ENCODE data around the gene RBBP9. TPM values are rescaled to one million over a fixed set of nuclear protein-coding genes. Genes with fewer than 3 reads are reported as not detected.

Gene RBBP9
- total and polyA plus RNA-seq, 2 experiments from 2014 or later = 11.3 to 29.9 TPM

DNA sequence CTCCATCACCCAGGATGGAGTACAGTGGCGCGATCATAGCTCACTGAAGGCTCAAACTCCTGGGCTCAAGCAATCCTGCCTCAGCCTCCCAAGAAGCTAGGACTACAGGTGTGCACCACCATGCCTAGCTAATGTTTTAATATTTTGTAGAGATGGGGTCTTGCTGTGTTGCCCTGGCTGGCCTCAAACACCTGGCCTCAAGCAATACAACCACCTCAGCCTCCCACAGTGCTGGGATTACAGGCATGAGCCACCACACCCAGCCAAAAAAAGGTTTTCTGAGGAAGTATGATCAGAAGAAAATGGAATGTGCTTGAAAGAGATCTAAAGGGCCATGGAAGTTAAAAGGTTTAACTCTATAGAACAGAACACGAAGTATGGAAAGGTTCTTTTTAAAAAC, 8.7 kb downstream of the RBBP9 start:
- H3K4me2 ChIP-seq (ENCODE audit: unreplicated experiment) = no peak overlapping the region
- no peaks in the 10 kb centered on the region for H3K9me3 ChIP-seq (ENCODE audit: low read depth)
- no peaks in the 10 kb centered on the region for H3K9me2 ChIP-seq (ENCODE audit: insufficient read depth)
- 97 to 100% methylated on average over 3 of the region's 3 CpGs for WGBS, 2 experiments (ENCODE audit: low coverage in 1 of 2, low lambda C conversion rate in 2 of 2, missing lambda C conversion rate in 2 of 2)
- no peak overlapping the region for H3K4me3 ChIP-seq
- no peak overlapping the region for H3K27ac ChIP-seq
- no peak for TF ChIP-seq EZH2 (IDR thresholded peaks at IDR 0.05; ENCODE audit: insufficient read depth, poor library complexity, severe bottlenecking)
- TF ChIP-seq EZH2phosphoT487 (IDR thresholded peaks at IDR 0.05; ENCODE audit: insufficient read depth, low read depth) = no peak
- H3K36me3 ChIP-seq (ENCODE audit: low read depth) = peaks cover 13% of the 10 kb centered on the region
- no peaks in the 10 kb centered on the region for H3F3A ChIP-seq (ENCODE audit: insufficient read depth)
- H3K79me2 ChIP-seq (ENCODE audit: insufficient read depth) = no peaks in the 10 kb centered on the region
- DNase-seq = no peak
- H4K20me1 ChIP-seq (ENCODE audit: insufficient read depth) = no peaks in the 10 kb centered on the region
- H2AFZ ChIP-seq = no peak overlapping the region
- H3K4me1 ChIP-seq (ENCODE audit: insufficient read depth) = no peaks in the 10 kb centered on the region
- in situ Hi-C loops (cut with MboI) = no loop called here
- H3K27me3 ChIP-seq (replicated peaks; ENCODE audit: insufficient read depth) = no peaks in the 10 kb centered on the region
- H3K9ac ChIP-seq = no peak overlapping the region

DNA sequence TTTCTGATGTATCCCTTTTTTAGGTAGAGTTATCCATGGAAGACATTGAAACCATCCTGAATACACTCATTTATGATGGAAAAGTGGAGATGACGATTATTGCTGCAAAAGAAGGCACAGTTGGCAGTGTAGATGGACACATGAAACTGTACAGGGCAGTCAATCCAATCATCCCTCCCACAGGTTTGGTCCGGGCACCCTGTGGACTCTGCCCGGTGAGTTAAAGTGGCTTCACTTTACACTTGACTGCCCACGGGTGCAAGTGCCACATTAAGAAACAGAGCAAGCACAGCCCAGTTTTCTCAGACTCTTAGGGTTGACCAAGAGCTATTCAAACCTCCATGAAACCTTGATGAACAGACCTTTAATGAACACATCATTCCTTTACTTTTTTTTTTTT, 15.4 kb downstream of the RBBP9 start:
- Histone ChIP-seq H3F3A (ENCODE audit: insufficient read depth) (no peaks in the 10 kb centered on the region), H3K9me2 (ENCODE audit: insufficient read depth) (no peaks in the 10 kb centered on the region), H3K27me3 (replicated peaks; ENCODE audit: insufficient read depth) (no peaks in the 10 kb centered on the region), H3K4me3 (no peak overlapping the region), H3K4me2 (ENCODE audit: unreplicated experiment) (no peak overlapping the region), H2AFZ (no peak overlapping the region), H3K27ac (no peak overlapping the region), H4K20me1 (ENCODE audit: insufficient read depth) (no peaks in the 10 kb centered on the region), H3K36me3 (ENCODE audit: low read depth) (peaks cover 32% of the 10 kb centered on the region), H3K9me3 (ENCODE audit: low read depth) (no peaks in the 10 kb centered on the region), H3K4me1 (ENCODE audit: insufficient read depth) (no peaks in the 10 kb centered on the region), H3K9ac (no peak overlapping the region), H3K79me2 (ENCODE audit: insufficient read depth) (no peaks in the 10 kb centered on the region)
- DNase-seq = no peak
- WGBS, 2 experiments (ENCODE audit: low coverage in 1 of 2, low lambda C conversion rate in 2 of 2, missing lambda C conversion rate in 2 of 2) = 99 to 100% methylated on average over 4 of the region's 4 CpGs
- TF ChIP-seq EZH2 (IDR thresholded peaks at IDR 0.05; ENCODE audit: insufficient read depth, poor library complexity, severe bottlenecking) (no peak), EZH2phosphoT487 (IDR thresholded peaks at IDR 0.05; ENCODE audit: insufficient read depth, low read depth) (no peak)
- in situ Hi-C loops (cut with MboI) = no loop called here

DNA sequence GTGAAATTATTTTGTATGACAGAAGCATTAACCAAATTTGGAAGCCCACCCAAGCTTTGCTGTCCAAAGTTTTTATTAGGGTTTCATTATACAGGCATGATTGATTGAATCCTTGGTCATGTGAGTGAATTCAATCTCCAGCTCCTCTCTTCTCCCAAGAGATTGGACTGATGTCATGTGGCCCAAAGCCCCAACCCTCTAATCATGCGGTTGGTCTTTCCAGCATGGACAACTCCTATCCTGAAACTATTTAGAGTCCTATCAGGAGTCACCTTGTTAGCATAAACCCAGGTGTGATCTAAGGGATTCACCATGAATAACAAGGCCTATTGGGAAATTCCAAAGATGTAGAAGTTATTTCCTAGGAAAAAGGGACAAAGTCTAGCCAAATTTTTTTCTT, 19.2 kb downstream of the RBBP9 start:
- DNase-seq = no peak
- H3K4me3 ChIP-seq = no peak overlapping the region
- H3K4me1 ChIP-seq (ENCODE audit: insufficient read depth) = no peaks in the 10 kb centered on the region
- in situ Hi-C loops (cut with MboI) = no loop called here
- H3K9me3 ChIP-seq (ENCODE audit: low read depth) = no peaks in the 10 kb centered on the region
- H3K27me3 ChIP-seq (replicated peaks; ENCODE audit: insufficient read depth) = no peaks in the 10 kb centered on the region
- H3K4me2 ChIP-seq (ENCODE audit: unreplicated experiment) = no peak overlapping the region
- peaks cover 47% of the 10 kb centered on the region for H3K36me3 ChIP-seq (ENCODE audit: low read depth)
- H3K79me2 ChIP-seq (ENCODE audit: insufficient read depth) = no peaks in the 10 kb centered on the region
- no peaks in the 10 kb centered on the region for H3K9me2 ChIP-seq (ENCODE audit: insufficient read depth)
- no peaks in the 10 kb centered on the region for H4K20me1 ChIP-seq (ENCODE audit: insufficient read depth)
- no peak overlapping the region for H3K27ac ChIP-seq
- H3F3A ChIP-seq (ENCODE audit: insufficient read depth) = no peaks in the 10 kb centered on the region
- no peak overlapping the region for H2AFZ ChIP-seq
- TF ChIP-seq EZH2phosphoT487 (IDR thresholded peaks at IDR 0.05; ENCODE audit: insufficient read depth, low read depth) = no peak
- TF ChIP-seq EZH2 (IDR thresholded peaks at IDR 0.05; ENCODE audit: insufficient read depth, poor library complexity, severe bottlenecking) = no peak
- 59 to 61% methylated on average over 1 of the region's 1 CpG for WGBS, 2 experiments (ENCODE audit: low coverage in 1 of 2, low lambda C conversion rate in 2 of 2, missing lambda C conversion rate in 2 of 2)
- no peak overlapping the region for H3K9ac ChIP-seq

DNA sequence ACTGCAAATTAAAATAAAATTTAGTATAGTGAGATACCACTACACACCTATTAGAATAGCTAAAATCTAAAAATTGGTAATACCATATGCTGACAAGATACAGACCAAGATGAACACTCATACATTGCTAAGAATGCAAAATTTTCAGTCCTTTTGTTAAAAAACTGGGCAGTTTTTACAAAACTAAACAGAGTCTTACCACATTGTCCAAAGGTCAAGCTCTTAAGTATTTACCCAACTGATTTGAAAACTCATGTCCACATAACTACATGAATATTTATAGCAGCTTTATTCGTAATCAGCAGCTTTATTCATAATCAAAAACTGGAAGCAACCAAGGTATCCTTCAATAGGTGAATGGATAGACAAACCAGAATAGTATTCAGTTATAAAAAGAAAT, 19.8 kb downstream of the RBBP9 start:
- TF ChIP-seq EZH2phosphoT487 (IDR thresholded peaks at IDR 0.05; ENCODE audit: insufficient read depth, low read depth) (no peak), EZH2 (IDR thresholded peaks at IDR 0.05; ENCODE audit: insufficient read depth, poor library complexity, severe bottlenecking) (no peak)
- Histone ChIP-seq H3F3A (ENCODE audit: insufficient read depth) (no peaks in the 10 kb centered on the region), H3K4me3 (no peak overlapping the region), H2AFZ (no peak overlapping the region), H3K27me3 (replicated peaks; ENCODE audit: insufficient read depth) (no peaks in the 10 kb centered on the region), H4K20me1 (ENCODE audit: insufficient read depth) (no peaks in the 10 kb centered on the region), H3K36me3 (ENCODE audit: low read depth) (peaks cover 50% of the 10 kb centered on the region), H3K4me1 (ENCODE audit: insufficient read depth) (no peaks in the 10 kb centered on the region), H3K79me2 (ENCODE audit: insufficient read depth) (0 out of 2 replicates have a peak, but pooled peaks cover under 1% of the 10 kb centered on the region), H3K9ac (no peak overlapping the region), H3K27ac (no peak overlapping the region), H3K9me3 (ENCODE audit: low read depth) (no peaks in the 10 kb centered on the region), H3K9me2 (ENCODE audit: insufficient read depth) (no peaks in the 10 kb centered on the region), H3K4me2 (ENCODE audit: unreplicated experiment) (no peak overlapping the region)
- WGBS, 2 experiments (ENCODE audit: low coverage in 1 of 2, low lambda C conversion rate in 2 of 2, missing lambda C conversion rate in 2 of 2) = 94 to 97% methylated on average over 1 of the region's 1 CpG
- in situ Hi-C loops (cut with MboI) = no loop called here
- DNase-seq = no peak
